RWPE1 (cell line): ENCODE data around the gene ATG4C.
"Not testable (repeated sequence)": the region's sequence is repeated elsewhere in the genome, so short reads cannot be mapped to it uniquely, and the experiment has no call there.

Source experiments
- CTCF ChIA-PET: fragments of 350-600 bp; sonication (Branson Sonifier 250); formaldehyde crosslinking; extraction: SDS; loops from one replicate; lab custom pipeline; 2021; lab: Yijun Ruan, JAX
- POLR2A ChIA-PET: fragments of 400-600 bp; formaldehyde crosslinking; extraction: SDS; loops from one replicate; lab custom pipeline; 2020; ENCODE audit warnings: antibody characterized with exemption; ENCODE audit not compliant: low non-redundant PET; lab: Yijun Ruan, JAX
- DNase-seq: peaks from one replicate; pipeline ENCODE4 v3.0.0; 2012; ENCODE audit warnings: low spot score
- H3K27ac ChIP-seq: fragments of 450-650 bp; 2 replicates; pipeline ENCODE4 v1.5.1; 2017
- TF ChIP-seq, protein P1 (sequence below): fragments of 450-650 bp; conservative IDR thresholded peaks from 2 replicates; pipeline ENCODE4 v1.5.1; 2017; ENCODE audit warnings: low read depth, mild to moderate bottlenecking

The ATG4C gene

DNA sequence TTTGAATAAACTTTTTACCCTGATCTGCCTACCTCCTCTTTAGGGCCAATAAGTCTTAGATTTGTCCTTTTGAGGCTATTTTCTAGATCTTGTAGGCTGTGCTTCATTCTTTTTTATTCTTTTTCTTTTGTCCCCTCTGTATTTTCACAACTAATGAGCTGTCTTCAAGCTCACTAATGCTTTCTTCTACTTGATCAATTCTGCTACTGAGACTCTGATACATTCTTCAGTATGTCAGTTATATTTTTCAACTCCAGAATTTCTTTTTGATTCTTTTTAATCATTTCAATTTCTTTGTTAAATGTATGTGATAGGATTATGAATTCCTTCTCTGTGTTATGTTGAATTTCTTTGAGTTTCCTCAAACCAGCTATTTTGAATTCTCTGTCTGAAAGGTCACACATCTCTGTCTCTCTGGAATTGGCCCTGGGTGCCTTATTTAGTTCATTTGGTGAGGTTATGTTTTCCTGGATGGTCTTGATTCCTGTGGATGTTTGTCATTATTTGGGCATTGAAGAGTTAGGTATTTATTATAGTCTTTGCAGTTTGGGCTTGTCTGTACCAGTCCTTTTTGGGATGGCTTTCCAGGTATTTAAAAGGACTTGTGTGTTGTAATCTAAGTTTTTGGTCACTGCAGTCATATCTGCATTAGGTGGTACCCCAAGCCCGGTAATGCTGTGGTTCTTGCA lies 11.2 kb upstream of the ATG4C start:
- ChIA-PET POLR2A (no interaction called here), CTCF (no interaction called here)
- TF ChIP-seq, protein P1, sequence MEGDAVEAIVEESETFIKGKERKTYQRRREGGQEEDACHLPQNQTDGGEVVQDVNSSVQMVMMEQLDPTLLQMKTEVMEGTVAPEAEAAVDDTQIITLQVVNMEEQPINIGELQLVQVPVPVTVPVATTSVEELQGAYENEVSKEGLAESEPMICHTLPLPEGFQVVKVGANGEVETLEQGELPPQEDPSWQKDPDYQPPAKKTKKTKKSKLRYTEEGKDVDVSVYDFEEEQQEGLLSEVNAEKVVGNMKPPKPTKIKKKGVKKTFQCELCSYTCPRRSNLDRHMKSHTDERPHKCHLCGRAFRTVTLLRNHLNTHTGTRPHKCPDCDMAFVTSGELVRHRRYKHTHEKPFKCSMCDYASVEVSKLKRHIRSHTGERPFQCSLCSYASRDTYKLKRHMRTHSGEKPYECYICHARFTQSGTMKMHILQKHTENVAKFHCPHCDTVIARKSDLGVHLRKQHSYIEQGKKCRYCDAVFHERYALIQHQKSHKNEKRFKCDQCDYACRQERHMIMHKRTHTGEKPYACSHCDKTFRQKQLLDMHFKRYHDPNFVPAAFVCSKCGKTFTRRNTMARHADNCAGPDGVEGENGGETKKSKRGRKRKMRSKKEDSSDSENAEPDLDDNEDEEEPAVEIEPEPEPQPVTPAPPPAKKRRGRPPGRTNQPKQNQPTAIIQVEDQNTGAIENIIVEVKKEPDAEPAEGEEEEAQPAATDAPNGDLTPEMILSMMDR, result no peak
- no peak overlapping the region for H3K27ac ChIP-seq
- DNase-seq, result no peak

DNA sequence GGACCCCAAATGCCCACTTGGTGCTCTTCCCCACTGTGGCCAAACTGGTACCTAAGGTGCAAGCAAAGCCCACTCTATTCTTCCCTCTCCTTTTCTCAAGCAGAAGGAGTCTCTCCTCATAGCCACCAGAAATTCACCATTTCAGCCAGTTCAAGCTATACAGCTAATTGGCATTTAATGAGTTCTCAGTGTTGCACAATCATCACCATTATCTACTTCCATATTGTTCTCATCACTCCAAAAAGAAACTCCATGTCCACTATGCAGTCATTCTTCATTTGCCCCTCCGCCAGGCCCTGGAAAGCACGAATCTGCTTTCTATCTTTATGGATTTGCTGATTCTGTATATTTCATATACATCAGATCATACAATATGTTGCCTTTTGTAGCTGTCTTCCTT lies 9.9 kb upstream of the ATG4C start:
- POLR2A ChIA-PET, result no interaction called here
- TF ChIP-seq, protein P1, result no peak
- H3K27ac ChIP-seq, result no peak overlapping the region
- no peak for DNase-seq
- CTCF ChIA-PET, result interaction anchor here (0.7 kb wide), 1 partner anchor 67 kb away, joined by 3 read pairs; no protein-coding TSS in a partner anchor

DNA sequence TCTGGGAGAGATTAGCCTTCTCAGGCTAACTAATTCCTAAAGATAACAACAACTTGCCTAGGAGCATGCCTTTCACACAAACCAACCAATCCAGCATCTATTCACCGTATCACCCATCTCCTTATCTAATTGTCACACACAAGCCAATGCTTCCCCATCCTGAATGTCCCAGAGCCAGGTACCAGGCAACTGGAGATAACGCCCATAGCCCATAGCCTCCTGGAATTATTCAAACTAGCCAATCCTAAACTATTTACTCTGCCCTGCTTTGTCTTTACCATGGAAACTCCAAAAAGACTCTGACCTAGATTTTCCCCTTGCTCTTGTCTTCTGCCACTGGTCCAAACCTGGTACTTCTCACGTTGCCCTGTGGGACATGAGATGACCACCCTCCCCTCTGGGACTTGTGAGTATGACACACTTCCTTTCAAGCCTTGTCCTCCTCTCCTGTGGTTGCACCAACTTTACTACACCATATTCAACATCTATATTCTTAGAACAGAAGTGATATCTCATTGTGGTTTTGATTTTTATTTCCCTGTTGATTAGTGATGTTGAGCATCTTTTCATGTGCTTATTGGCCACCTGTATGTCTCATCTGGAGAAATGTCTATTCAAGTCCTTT lies 8.8 kb upstream of the ATG4C start:
- TF ChIP-seq, protein P1, result no peak
- no peak overlapping the region for H3K27ac ChIP-seq
- CTCF ChIA-PET, result no interaction called here
- DNase-seq, result no peak
- POLR2A ChIA-PET, result no interaction called here

DNA sequence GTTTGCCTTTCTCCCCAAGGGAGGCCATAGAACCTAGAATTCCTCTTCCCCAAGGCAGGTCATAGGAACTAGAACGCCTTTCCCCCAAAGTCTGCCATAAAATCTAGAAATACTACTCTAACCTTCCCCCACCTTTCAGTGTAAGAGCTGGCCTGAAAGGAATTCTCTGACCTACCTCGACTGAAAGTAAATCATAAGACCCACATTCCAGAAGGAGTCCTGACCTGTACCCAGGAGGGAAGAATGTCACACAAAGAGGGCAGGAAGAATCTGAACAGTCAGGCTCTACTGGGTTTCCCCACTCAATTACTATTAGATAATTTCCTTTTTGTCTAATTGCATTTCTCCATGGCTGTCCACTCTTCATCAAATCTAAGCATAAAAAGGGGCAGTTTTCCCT lies 5.7 kb upstream of the ATG4C start:
- TF ChIP-seq, protein P1, result no peak
- POLR2A ChIA-PET, result no interaction called here
- CTCF ChIA-PET, result no interaction called here
- DNase-seq, result no peak
- no peak overlapping the region for H3K27ac ChIP-seq

DNA sequence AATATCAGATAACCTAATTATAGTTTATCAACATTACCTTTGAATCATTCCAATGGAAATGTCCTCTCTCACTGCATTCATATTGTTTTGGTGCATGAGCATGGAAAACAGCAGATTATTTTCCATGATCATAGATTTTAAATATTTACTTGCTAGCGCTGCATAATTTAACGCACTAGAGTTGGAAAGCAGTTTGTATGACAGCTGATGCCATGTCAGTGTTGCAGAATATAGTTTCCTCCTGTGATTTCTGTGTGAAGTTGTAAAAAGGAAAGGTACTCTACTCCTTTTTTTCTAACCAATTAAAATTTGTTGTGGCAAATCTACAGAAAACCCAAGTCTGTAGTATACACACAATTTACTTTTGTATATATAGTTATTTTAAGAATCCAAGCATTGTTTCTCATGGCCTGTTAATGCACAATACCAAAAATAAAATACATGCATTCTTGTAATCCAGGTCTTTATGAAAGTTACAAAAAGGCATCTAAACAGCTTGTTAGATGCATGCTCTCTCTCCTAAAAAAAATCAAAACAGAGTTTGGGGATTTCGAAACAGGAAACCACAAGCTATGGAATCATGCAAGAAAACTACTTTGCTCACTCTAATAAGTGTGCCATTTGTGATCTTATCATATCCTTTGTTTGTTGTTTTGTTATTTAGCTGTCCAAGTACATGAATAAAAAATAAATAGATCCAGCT lies 1.9 kb upstream of the ATG4C start:
- TF ChIP-seq, protein P1, result no peak
- no peak overlapping the region for H3K27ac ChIP-seq
- DNase-seq, result no peak
- CTCF ChIA-PET, result no interaction called here
- POLR2A ChIA-PET, result no interaction called here

DNA sequence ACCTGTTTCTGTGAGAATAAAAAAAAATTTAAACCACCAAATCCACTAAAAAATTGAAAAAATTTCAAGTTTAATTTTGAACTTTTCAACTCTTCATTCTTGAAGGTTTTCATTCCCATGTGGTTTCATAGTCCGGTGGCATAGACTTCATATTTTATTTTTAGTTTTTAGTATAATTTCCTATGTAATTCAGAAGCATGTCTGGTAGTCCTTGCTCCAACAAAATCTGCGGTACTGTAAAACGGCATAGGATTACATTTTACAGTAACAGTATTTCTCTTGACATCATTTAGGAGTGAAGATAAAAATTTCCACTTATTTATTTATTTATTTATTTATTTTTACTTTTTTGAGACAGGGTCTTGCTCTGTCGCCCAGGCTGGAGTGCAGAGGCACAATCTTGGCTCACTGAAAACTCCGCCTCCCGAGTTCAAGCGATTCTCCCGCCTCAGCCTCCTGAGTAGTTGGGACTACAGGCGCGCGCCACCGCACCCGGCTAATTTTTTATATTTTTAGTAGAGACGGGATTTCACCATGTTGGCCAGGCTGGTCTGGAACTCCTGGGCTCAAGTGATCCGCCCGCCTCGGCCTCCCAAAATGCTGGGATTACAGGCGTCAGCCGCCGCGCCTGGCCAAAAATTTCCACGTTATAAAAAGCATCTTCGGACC lies 1.3 kb upstream of the ATG4C start:
- CTCF ChIA-PET, DNase-seq, H3K27ac ChIP-seq, POLR2A ChIA-PET: not testable (repeated sequence)
